OCI-LY1 (cell line): ENCODE measurements around the gene PILRA.

Experiments used
- CTCF ChIP-seq: fragments of 200-600 bp; sonication (generic), shearing (Covaris generic); IDR thresholded peaks from 2 replicates; pipeline ENCODE4 v1.5.1; 2017; ENCODE audit warnings: mild to moderate bottlenecking, antibody characterized with exemption, low read length, moderate library complexity, mixed read lengths
- EZH2 ChIP-seq: fragments of 200-600 bp; sonication (generic), shearing (Covaris generic); IDR thresholded peaks from 2 replicates; pipeline ENCODE4 v1.8.0; 2017; ENCODE audit warnings: borderline replicate concordance, mixed run types, mild to moderate bottlenecking, antibody characterized with exemption, low read length, moderate library complexity, mixed read lengths

- TF ChIP-seq CTCF (peak; percentile 34; the same call in 1 of the 2 replicates), EZH2 (no peak)
Measured at GRCh38 chr7:100358027-100358856, 15.0 kb upstream of the PILRA start, which contains the start of gene PILRB.
